ENCODE results near the gene PSORS1C1. TPM values are rescaled to one million over a fixed set of nuclear protein-coding genes. Genes with fewer than 3 reads are reported as not detected.
A peak's percentile ranks its signal among the peaks of the same experiment; 100 is the strongest.

PSORS1C1 gene
- total RNA-seq, 2 experiments from 2014 or later, result not detected

DNA sequence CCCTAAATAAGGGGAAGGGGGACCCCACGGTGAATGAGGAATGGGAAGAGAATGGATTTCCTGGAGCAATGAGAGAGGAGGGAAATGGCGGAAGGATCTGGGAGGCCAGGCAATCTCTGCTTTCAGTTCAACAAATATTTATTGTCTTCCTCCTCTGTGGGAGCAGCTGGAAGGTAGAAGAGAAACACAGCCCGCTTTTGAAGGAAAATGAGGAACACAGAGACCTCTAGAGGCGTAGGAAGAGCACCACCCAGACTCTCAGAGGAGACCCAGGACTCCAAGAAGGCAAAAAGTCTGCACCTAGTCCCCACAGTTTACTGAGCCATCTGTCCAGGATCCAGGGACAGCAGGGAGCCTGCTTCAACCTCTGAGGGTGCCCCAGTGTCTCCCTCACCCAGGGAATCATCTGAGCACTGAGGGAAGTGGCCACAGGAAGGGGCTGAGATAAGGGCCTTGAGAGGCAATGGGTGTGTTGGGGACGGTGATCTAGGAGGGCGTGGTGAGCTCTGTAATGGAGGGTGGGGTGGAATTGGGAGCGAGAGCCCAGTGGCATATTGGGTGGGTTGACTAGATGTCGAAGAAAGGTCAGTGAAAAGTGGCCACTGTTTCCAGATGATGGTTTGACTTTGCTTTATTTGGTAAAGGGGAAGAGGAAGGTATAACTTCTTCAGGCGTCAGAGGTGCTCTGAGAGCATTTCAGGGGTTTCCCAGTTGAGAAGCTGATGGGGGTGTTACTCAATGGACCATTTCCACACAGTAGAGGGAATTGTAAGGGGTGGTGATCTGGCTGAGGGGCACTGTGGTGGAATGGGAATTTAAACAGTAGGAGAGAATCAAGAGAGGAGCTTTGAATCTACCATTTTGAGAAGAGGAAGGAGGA, 610 bp downstream of the PSORS1C1 start:
- no peaks in the 10 kb centered on the region for H4K20me1 ChIP-seq (ENCODE audit: insufficient read depth, low read length)
- H3K4me2 ChIP-seq (ENCODE audit: low read length), result no peak overlapping the region
- H3K4me3 ChIP-seq (ENCODE audit: low read depth, low read length, poor library complexity, severe bottlenecking), result no peak overlapping the region
- no peaks in the 10 kb centered on the region for H3K9me2 ChIP-seq (ENCODE audit: insufficient read depth, low read length)
- BruUV-seq (replicated peaks), result no TSS peak
- H2AFZ ChIP-seq (ENCODE audit: low read length), result no peak overlapping the region
- TF ChIP-seq, protein P1, sequence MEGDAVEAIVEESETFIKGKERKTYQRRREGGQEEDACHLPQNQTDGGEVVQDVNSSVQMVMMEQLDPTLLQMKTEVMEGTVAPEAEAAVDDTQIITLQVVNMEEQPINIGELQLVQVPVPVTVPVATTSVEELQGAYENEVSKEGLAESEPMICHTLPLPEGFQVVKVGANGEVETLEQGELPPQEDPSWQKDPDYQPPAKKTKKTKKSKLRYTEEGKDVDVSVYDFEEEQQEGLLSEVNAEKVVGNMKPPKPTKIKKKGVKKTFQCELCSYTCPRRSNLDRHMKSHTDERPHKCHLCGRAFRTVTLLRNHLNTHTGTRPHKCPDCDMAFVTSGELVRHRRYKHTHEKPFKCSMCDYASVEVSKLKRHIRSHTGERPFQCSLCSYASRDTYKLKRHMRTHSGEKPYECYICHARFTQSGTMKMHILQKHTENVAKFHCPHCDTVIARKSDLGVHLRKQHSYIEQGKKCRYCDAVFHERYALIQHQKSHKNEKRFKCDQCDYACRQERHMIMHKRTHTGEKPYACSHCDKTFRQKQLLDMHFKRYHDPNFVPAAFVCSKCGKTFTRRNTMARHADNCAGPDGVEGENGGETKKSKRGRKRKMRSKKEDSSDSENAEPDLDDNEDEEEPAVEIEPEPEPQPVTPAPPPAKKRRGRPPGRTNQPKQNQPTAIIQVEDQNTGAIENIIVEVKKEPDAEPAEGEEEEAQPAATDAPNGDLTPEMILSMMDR (conservative IDR thresholded peaks at IDR 0.05; ENCODE audit: low read length), result peak; percentile 37; the same call in 1 of the 2 replicates
- TF ChIP-seq EZH2phosphoT487 (IDR thresholded peaks at IDR 0.05; ENCODE audit: borderline replicate concordance, low read depth, low read length), result no peak
- H3K27ac ChIP-seq (ENCODE audit: low read depth, low read length, poor library complexity, severe bottlenecking), result no peak overlapping the region
- H3K36me3 ChIP-seq (ENCODE audit: insufficient read depth, low read length), result no peaks in the 10 kb centered on the region
- no peaks in the 10 kb centered on the region for H3K79me2 ChIP-seq (ENCODE audit: insufficient read depth, low read depth, low read length)
- CTCF ChIA-PET (ENCODE audit: unreplicated experiment), result interaction anchor here (0.5 kb wide), 2 partner anchors 197 to 735 kb away, joined by 3 to 12 read pairs; no protein-coding TSS in a partner anchor
- DNase-seq (ENCODE audit: low spot score), result no peak
- intact Hi-C loops (cut with micrococcal nuclease; ENCODE audit: unreplicated experiment), result no loop called here
- POLR2A ChIA-PET, result interaction anchor here (0.7 kb wide), 2 partner anchors 16 to 460 kb away, joined by 3 read pairs; partner anchors contain the start of gene TNF
- H3K9me3 ChIP-seq (ENCODE audit: low read length), result no peaks in the 10 kb centered on the region
- no peaks in the 10 kb centered on the region for H3K4me1 ChIP-seq (ENCODE audit: insufficient read depth, low read length, poor library complexity, severe bottlenecking)

DNA sequence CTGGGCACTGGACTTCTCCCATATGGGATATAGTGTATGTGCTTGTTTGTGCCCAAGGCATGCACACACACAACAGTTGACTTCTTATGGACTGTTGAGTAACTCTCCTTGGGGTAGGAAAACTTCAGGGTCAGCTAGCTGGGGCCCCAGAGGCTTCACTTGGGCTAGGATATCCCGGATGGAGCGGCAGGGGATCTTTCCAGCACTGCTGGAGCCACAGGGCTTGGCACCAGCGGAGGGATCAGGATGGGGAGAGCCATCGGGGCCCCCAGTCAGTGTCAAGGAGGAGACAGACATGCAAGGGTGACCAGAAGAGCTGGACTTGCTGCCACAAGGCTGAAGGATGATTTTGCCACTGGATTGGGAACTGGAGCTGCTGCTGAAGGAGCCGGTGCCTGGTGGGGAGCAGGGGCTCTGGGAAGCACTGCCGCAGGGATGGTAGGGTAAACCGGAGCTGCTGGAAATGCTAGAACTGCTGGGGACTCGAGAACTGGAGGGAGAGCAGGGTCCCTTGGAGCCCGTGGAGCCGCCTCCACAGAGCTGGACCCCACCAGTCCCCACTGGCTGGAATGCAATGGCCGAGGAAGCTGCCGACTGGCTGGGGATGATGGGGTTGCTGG, 1.5 kb downstream of the PSORS1C1 start:
- CTCF ChIA-PET (ENCODE audit: unreplicated experiment), result no interaction called here
- no TSS peak for BruUV-seq (replicated peaks)

More for the DNA sequence above, 1.5 kb downstream of the PSORS1C1 start:
- H2AFZ ChIP-seq (ENCODE audit: low read length), result no peak overlapping the region
- no peak overlapping the region for H3K4me2 ChIP-seq (ENCODE audit: low read length)
- POLR2A ChIA-PET, result interaction anchor here (0.7 kb wide), 2 partner anchors 16 to 459 kb away, joined by 3 read pairs; partner anchors contain the start of gene TNF
- no peaks in the 10 kb centered on the region for H3K79me2 ChIP-seq (ENCODE audit: insufficient read depth, low read depth, low read length)
- no peaks in the 10 kb centered on the region for H4K20me1 ChIP-seq (ENCODE audit: insufficient read depth, low read length)
- H3K4me3 ChIP-seq (ENCODE audit: low read depth, low read length, poor library complexity, severe bottlenecking), result no peak overlapping the region
- no peak for TF ChIP-seq EZH2phosphoT487 (IDR thresholded peaks at IDR 0.05; ENCODE audit: borderline replicate concordance, low read depth, low read length)
- TF ChIP-seq, protein P1 (conservative IDR thresholded peaks at IDR 0.05; ENCODE audit: low read length), result no peak
- H3K9me3 ChIP-seq (ENCODE audit: low read length), result no peaks in the 10 kb centered on the region
- intact Hi-C loops (cut with micrococcal nuclease; ENCODE audit: unreplicated experiment), result no loop called here
- H3K9me2 ChIP-seq (ENCODE audit: insufficient read depth, low read length), result no peaks in the 10 kb centered on the region
- DNase-seq (ENCODE audit: low spot score), result no peak
- no peaks in the 10 kb centered on the region for H3K36me3 ChIP-seq (ENCODE audit: insufficient read depth, low read length)
- no peak overlapping the region for H3K27ac ChIP-seq (ENCODE audit: low read depth, low read length, poor library complexity, severe bottlenecking)
- no peaks in the 10 kb centered on the region for H3K4me1 ChIP-seq (ENCODE audit: insufficient read depth, low read length, poor library complexity, severe bottlenecking)

Data from OCI-LY7 (cell line).